Dermis microvascular lymphatic vessel endothelial cell (primary cell): ENCODE results near the gene ARHGDIA. TPM values are rescaled to one million over a fixed set of nuclear protein-coding genes. Genes with fewer than 3 reads are reported as not detected.
A peak's percentile ranks its signal among the peaks of the same experiment; 100 is the strongest.

ENCODE experiments used
- DNase-seq, 2 donors: peaks; one replicate each; pipeline versions ENCODE4 v3.0.0 to v3.0.0-alpha.2; 2010; ENCODE audit warnings: low read depth in 2 of 2
- total RNA-seq: library from RNA; depleted of rRNA; stranded (reverse); fragments of >200 nt; gene quantifications from 2 replicates; pipeline ENCODE4 v1.2.1, GENCODE V29; 2014

Gene ARHGDIA
- total RNA-seq, 1 donor from 2014 or later, result 97.7 TPM

DNA sequence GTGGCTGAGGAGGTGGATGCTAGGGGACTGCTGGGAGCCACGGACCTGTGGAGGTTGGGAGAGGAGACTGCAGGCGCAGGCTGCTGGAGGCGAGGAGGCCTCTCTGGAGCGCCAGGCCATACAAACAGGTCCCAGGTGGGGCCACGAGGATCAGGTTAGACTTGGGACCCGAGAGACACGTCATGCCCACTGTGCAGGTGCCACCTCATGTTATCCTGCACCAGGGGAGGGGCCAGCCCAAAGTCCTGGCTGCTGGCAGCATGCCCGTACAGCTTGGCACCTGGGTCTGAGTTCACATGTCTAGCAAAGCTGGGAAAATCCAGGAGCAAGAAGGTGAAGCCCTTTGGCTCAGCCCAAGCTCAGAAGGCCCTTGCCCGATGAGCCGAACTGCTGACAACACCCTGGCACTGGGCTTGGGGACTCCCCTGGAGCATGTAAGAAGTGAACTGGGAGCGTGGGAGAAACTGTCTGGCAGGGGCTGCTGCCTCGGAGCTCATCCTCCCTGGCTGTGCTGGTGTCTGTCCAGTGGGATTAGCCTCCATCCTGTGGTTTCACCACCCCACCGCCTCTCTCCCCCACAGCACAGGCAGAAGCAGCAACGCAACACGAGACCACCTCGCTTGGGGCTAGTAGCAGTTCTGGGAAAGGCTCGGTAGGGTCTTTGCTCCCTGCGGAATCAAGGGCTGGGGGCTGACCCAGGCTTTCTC lies 5.3 kb downstream of the ARHGDIA start:
- peak in 1 of 2 donors; percentile 33 for DNase-seq

DNA sequence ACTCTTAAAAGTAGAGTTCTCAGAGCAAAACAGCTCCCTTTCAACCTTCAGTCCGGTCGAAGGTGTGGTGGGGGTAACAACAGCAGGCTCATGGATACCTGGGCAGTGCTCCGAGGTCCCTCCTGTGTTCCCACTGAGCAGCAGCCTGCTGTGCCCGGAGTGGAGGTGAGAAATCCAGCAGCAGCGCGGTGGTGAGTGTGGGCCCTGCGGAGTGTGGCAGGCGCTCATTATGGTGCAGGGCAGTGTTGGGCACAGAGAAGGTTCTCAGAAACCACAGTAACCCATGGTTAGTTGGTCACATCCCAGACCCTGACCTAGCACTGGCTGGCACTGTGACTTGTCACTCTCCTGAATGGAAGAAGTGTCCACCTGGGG lies 5.8 kb downstream of the ARHGDIA start:
- DNase-seq, result no peak

DNA sequence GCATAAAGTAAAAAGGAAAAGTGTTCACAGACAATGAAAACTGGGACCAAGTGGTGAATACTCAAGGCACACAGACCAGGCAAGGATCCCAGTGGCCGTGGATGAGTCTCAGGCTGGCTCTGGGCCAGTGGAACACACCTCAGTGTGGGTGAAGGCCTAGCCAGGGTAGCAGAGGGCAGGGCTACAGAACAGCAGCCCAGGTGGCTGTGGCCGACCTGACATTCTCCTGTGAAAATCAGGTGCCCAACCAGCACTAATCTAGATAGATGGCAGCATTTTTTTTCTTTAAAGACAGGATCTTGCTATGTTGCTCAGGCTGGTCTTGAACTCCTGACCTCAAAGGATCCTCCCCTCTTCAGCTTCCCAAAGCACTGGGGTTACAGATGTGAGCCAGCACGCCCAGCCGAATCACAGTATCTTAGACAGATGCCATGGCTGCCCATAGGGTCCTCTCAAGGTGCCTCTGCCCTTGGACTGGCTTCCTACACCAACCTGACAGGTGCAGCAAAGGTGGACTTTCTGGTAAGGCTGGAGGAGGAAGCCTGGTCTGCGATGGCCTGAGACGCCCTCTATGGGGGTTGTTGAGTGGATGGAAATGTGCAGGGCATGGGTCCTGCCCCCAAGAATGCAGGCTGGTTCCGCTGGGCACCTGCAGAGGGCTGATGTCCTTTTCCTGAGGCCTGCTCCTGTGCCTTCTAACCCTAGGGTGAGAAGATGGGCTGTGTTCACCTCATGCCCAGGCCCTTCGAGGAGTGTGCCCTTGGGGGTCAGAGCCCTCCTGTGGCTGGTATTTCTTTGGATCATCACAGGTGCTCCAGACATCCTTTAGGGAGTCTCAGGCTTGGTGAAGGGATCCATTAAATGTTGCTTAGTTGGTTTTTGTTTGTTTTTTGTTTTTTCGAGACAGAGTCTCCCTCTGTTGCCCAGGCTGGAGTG lies 7.0 kb downstream of the ARHGDIA start:
- DNase-seq, result no peak

DNA sequence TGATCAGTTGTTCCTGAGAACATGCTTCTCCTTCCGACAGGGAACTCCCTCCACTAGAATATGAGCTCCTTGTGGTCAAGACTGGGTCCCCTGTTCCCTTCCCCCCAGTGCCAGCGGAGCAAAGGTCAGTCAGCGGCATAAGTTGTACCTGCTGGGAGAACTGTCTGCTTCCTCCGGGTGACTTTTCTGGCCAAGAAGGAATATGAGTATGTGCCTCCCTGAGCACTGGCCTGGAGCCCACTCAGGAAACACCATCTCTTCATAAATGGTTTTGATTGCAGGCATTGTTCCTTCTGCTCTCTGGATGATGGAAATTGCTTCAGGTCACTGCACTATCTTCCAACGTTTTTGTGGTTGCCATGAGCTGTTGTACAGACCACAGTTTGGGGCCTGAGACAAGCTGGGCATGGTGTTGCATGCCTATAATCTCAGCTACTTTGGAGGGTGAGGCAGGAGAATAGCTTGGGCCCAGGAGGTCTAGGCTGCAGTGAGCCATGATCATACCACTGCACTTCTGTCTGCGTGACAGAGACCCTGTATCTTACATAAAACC lies 7.9 kb downstream of the ARHGDIA start:
- peak in 1 of 2 donors; percentile 46 for DNase-seq

DNA sequence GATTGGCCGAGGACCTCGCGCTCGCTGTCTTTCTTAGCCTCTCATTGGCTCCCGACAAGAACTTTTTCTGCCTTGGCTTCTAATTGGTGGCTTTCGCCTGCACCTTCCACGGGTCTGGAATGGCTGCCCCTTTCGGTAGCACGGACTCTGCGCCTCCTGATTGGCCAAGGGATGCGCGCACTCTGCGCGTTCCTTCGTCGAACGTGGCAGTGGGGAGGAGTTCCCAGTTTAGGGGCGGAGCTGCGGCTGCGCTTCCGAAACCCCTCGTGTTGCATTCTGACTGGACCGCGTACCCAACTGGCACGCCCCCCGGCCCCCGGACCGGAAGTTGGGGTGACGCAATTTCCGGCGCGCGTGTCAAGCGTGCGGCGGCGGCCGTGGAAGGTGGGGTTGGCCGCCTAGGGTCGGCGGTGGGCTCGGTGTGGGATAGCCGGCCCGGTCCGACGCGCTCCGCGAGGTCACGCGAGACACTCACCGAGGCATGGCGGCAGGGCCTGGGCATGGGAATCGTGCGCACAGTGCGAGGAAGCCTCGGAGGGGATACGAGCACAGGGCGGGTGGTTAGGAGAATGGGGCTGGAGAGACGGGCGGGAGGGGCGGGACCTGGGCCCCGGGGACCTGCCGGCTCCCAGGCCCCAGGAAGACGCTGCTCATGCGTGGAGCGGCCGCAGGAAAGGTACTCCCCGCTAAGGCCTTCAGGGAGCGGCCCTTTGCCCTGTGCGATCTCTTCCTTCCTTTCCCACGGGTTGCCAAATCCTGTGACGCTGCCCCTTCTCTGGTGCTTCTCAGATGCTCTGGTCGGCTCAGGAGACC lies 10.2 kb downstream of the ARHGDIA start:
- DNase-seq, result peak; percentile 100

DNA sequence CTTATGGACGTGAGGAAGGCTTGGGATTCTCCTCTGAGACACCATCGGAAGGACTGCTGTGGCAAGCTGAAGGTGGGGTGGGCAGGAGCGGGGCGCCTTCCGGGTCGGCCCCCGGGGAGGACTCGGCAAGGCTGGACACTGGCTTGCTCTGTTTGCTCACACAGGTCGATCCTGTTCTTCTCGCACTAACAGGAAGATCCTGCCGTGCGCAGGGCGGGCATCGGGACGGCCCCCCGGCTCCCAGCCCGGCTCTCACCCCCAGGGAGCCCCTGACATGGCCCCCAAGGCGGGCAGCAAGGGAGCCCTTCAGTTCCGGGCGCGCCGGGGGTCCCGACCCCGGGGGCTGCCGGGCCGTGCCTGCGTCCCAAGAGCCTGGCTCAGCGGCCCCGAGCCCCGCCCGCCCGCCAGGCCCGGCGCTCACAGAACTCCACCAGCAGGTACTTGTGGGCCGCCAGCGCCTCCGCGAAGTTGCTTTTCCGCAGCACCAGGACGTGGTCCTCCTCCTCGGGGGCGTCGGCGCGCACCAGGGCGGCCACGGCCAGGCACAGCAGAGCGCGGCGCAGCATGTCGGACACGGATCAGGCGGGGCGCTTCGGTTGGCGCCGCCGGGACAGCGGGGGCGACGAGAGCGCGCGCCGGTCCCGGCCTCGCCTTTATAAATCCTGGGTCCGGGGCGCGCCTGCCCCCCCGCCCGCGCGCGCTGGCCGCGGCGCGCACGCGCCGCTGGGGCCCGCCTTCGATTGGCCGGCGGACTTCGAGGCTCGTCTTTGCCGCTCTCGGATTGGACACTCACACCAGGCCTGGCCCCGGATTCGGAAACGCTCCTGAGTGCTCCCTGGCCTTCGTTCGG lies 11.0 kb downstream of the ARHGDIA start, which contains the start of gene P4HB:
TSS of gene P4HB (minus strand) at position 630 of the 850 bp plus-strand sequence. CDS start at position 566, 64 bp downstream.
- DNase-seq, result peak in 1 of 2 donors; percentile 41

DNA sequence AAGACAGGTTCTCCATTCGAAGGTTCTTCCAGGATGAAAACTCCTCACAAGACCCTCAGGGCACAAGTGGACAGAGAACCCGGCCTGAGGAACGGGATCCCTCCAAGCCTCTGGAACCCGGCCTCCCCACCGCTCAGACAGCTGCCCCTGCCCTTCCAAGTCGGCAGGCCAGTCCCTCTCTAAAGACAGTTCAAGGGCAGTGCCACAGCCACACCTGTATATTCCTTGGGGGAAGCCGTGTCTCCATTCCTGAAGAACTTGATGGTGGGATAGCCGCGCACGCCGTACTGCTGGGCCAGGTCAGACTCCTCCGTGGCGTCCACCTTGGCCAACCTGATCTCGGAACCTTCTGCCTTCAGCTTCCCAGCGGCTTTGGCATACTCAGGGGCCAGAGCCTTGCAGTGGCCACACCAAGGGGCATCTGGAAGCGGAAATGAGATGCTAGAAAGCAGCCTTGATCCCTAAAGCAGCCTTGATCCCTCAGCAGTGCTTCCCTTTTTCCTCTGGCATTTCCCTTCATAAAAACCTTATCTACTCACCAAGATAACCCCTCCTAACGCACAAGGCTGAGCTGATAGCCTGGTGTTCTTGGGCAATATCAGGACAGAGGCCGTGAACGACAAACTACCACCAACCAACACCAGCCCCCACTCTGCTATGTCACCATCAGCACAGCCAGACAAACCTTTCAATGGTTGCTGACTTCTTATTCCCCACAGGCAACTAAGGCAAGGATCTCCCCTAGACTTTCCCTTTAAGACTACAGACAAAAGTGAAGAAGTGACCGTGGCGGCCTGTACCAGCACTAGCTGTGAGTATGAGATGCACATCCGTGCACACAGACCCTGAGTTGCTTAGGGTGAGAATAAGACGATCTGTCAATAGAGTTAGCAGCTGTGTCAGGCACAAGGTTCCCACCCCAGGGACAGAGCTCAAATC lies 11.9 kb downstream of the ARHGDIA start:
- peak in 1 of 2 donors; percentile 34 for DNase-seq

DNA sequence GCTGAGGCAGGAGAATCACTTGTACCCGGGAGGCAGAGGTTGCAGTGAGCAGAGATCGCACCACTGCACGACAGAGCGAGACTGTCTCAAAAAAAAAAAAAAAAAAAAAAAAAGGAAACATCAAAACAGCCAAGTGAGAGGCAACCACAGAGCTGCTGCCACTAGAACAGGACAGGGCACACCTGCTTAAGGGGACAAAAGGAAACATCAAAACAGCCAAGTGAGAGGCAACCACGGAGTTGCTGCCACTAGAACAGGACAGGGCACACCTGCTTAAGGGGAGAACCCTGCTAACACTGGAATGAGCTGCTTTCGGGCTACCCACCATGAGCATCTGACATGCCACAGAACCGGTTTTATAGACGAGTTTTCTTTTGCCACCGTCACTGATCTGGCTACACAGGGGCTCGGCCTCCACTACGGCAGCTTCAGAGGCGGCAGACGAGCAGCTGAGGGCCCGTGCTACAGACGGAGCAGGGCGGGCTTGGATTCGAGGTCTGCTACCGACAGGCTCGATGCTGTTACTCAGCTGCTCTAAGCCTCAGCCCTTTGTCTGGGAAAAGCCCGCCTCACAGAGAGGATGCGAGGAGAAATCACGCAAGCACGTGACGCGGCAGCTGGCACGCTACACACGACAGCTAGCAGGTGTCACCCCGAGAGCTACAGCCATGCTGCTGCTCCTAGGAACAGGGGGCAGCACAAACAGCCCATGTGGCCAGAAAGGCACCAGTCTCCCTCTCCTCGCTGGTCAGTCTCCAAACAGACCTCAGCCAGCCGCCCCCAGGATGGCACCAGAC lies 12.8 kb downstream of the ARHGDIA start:
- no peak for DNase-seq

DNA sequence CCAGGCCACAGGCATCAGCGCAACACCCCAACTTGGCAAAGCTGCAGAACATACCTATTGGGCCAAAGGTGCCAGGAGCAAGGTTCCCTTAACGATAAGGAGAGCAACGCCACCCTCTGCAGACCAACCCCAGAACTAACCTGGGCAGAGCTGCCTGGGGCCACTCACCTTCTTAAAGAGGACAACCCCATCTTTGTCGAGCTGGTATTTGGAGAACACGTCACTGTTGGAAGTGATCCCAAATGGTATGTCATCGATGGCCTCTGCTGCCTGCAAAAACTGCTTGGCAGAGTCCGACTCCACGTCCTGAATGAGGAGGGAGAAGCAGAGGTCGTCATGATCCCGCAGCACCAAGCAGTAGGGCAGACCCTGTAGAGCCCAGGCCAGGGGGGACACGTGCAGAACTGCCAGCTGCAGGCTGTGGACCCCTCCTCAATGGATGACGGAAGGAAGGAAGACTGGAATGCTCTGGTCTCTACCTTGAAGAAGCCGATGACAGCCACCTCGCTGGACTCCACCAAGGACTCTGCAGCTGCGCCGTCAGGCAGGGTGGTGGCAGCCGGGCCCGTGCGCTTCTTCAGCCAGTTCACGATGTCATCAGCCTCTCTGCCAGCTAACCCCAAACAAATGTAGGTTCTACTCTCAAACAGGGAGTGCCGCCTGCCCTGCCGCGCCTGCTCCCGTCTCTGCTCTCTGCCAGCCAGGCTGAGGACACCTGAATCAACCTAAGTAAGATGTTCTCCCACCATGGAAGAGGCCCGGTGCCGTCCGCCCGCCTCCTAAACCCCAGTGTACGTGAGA lies 16.0 kb downstream of the ARHGDIA start:
- DNase-seq, result no peak

DNA sequence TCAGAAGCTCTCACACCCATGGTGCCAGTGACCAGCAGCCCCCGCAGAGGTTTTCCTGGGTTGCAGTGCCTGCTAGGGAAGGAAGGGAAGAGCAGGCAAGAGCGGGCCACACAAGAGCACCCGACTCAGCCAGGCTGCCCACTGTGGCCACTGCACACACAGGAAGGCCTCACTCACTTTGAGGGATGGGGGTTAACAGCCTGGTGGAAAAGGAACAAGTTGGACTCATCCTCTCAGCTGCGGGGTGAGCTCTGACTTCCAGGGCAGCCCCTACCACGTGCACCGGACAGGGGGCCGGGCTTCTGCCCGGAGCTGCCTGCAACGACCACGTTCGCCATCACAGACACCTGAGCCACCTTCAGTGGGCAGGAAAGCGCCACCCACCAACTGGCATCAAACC lies 18.9 kb downstream of the ARHGDIA start:
- DNase-seq, result no peak

DNA sequence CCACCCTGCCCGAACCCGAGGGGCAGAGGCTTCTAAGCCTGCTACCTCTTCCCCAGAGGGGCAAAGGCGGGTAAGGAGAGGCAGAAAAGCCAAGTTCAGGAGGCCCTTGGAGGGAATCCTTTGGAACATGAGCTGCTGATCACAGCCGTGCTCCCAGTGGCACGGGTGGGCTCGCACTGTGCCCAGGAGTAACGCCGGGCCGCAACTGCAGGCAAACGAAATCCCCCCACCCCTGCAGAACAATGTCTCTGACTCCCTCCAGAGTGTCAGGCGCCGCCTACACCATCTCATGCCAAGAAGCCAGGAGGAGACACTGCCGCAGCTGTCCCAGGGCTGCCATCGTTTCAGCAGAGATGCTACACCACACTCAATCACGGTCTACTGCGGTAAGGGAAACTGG lies 19.7 kb downstream of the ARHGDIA start:
- no peak for DNase-seq

DNA sequence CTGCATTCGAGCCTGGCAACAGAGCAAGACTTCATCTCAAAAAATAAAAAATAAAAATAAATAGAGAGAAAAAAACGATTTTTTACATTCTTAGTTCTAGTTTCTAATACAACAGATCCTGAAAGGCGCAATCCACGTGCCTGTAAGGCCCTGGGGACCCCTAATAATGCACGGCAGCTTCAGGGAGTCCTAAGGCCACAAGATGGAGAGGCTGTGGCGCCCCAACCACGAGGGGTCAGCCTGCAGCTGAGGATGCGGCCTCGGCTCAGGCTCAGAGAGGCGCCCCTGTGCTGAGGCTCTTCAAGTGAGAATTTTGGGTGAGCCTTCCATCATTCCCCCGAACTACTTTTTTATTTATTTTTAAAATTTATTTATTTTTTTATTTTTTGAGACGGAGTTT lies 21.7 kb downstream of the ARHGDIA start:
- no peak for DNase-seq

DNA sequence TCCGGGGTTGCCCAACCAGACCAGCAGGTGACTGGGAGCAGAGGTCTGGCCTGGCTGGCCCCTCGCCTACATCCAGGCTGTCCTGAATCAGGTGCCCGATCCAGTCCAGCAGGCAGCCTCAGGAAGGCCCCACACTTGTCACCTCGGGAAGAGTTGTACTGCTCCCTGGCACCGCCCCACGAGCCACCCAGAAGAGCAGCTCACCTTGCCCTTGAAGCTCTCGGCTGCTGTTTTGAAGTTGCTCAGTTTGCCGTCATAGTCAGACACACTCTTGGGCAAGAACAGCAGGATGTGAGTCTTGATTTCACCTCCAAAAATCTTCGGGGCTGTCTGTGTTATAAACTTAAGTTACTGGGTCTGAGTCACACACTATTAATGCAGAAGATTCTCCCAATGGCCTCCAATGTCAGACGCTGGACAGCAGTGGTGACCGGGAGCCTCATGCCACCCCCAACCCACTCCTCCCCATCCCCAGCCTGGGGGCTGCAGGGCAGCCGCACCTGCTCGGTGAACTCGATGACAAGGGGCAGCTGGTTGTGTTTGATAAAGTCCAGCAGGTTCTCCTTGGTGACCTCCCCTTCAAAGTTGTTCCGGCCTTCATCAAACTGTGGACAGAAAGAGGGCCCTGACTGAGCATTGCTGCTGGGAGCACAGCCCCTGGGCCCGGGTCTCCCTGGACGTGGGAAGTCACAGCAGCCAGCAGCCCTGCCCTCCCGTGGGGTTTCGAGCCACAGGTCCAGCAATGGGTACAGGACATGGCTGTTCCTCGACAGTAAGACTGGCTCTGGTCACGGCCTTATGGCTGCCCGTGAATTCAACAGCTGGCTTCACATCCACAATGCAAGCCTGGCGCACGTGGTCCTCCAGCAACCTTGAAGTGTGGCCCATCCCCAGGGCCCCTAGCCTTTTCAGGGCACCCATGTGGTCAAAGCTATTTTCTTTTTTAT lies 24.1 kb downstream of the ARHGDIA start:
- DNase-seq, result no peak

DNA sequence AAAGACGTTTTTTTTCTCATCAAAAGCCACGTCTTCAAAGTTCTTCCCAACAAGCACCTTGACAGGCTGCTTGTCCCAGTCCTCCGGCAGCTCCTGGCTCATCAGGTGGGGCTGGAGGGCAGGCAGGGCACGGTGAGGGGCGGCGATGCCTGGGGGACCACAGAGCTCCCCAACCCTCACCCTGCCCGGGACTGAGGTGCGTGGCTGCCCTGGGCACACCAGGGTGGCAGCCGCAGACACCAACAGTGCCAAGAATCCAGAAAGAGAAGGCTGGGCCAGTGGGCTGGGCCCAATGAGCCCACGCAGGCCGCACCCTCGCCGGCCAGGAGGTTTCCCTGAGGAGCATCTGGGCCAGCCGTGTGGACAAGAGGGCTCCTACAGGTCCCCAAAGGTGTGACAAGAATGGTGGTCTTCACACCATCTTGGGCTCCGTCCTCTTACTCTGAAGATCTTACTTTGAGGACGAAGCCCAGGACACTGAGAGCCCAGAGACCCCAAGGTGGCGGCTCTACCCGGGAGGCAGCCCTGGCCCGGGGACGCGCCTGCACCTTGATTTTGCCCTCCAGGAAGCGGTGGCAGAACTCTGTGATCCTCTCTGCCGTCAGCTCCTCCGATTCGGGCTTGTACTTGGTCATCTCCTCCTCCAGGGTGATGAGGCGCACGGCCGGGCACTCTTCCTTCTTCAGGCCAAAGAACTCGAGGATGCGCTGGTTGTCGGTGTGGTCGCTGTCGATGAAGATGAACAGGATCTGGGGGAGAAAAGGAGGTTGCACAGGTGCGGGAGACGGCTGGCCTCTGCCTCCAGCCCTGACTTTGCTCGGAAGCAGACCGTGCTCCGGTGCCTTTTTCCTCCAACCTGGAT lies 25.0 kb downstream of the ARHGDIA start:
- no peak for DNase-seq

DNA sequence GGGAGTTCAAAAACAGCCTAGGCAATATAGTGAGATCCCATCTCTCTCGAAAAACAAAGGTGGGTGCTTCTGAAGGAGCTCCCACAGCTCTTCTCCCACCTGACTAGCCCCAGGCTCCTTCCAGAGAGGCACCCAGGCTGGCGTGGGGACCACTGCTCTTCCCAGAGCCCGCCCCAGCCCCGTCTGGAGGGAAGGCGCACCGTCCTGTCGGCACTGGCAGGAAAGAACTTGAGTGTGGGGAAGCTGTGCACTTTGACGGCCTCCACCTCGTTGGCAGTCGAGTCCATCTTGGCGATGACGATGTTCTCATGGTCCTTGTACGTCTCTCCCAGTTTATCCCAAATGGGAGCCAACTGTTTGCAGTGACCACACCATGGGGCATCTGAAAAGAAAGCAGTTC lies 25.8 kb downstream of the ARHGDIA start:
- DNase-seq, result no peak

DNA sequence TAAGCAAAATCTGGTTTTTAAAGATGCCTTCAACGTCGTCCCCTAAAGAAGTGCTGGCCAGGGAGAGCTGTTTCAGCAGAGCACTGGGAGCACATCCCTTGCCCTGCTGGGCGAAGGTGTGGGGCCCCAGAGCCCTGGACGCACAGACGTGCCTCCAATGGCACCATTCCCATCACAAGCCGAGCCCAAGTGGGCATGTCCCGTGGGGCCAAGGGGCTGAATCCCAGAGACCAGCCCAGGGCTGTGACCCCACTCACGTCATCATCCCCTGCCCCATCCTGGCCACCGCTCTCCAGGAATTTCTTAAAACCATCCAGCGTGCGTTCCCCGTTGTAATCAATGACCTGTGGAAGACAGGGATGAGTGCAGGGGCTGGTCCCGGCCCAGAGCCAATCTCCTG lies 26.2 kb downstream of the ARHGDIA start:
- DNase-seq, result no peak
